Breast epithelium (tissue), 4 donors: ENCODE data around the gene CRYBG1. TPM values are rescaled to one million over a fixed set of nuclear protein-coding genes. Genes with fewer than 3 reads are reported as not detected.
"Not testable (repeated sequence)": the region's sequence is repeated elsewhere in the genome, so short reads cannot be mapped to it uniquely, and the experiment has no call there.

Experiments used
- DNase-seq, 2 donors: peaks; one replicate each; pipeline ENCODE4 v3.0.0-alpha.2; 2019; ENCODE audit warnings: low spot score in 2 of 2
- H3K27ac ChIP-seq, 2 donors: fragments of 200-600 bp; sonication (generic) in 1 of 2; one replicate each; pipeline ENCODE4 v1.5.1; 2016 to 2019; ENCODE audit warnings: mild to moderate bottlenecking in 1 of 2
- H3K27me3 ChIP-seq, 2 donors: fragments of 200-600 bp; sonication (generic) in 1 of 2; one replicate each; pipeline versions ENCODE4 v1.5.1 to v1.6.0; 2017 to 2019; ENCODE audit warnings: control low read depth in 1 of 2, mild to moderate bottlenecking in 1 of 2
- H3K36me3 ChIP-seq: fragments of 200-600 bp; one replicate; pipeline ENCODE4 v1.5.1; 2019
- H3K4me1 ChIP-seq, 2 donors: fragments of 200-600 bp; sonication (generic); one replicate each; pipeline ENCODE4 v1.5.1; 2016 to 2019; ENCODE audit warnings: control low read depth in 1 of 2
- H3K4me3 ChIP-seq, 3 donors: fragments of 200-600 bp; sonication (generic); 1 replicate in 2 of 3; 2 replicates in 1 of 3; pipeline ENCODE4 v1.5.1; 2016 to 2019; ENCODE audit warnings: mild to moderate bottlenecking in 3 of 3, moderate library complexity in 2 of 3
- H3K9me3 ChIP-seq, 2 donors: fragments of 200-600 bp; sonication (generic) in 1 of 2; one replicate each; pipeline ENCODE4 v1.5.1; 2016 to 2019; ENCODE audit warnings: control low read depth in 1 of 2
- CTCF ChIP-seq, 3 donors: fragments of 450-650 bp; IDR thresholded peaks; one replicate each; pipeline ENCODE4 v1.5.1; 2016 to 2017; ENCODE audit warnings: antibody characterized with exemption in 3 of 3, mild to moderate bottlenecking in 3 of 3, moderate library complexity in 3 of 3
- POLR2A ChIP-seq: fragments of 450-650 bp; IDR thresholded peaks from one replicate; pipeline ENCODE4 v1.6.1; 2016; ENCODE audit warnings: antibody characterized with exemption, mild to moderate bottlenecking, moderate library complexity
- POLR2AphosphoS5 ChIP-seq, 3 donors: sonication (generic); formaldehyde crosslinking; IDR thresholded peaks; one replicate each; pipeline ENCODE4 v1.6.1; 2017; ENCODE audit warnings: antibody characterized with exemption in 3 of 3
- intact Hi-C: fragments of 100-400 bp; cut with DNase I; formaldehyde crosslinking; loops from one replicate; pipeline ENCODE4 v1.15.1; 2023; ENCODE audit warnings: low total_unique reads
- total RNA-seq, 3 donors: library from RNA; depleted of rRNA; stranded (reverse); fragments of >200 nt; gene quantifications; one replicate each; pipeline ENCODE4 v1.1.0, GENCODE V29; 2016

CRYBG1 gene
- total RNA-seq, 3 donors from 2014 or later, result 30.9 to 142 (median 38.3) TPM

DNA sequence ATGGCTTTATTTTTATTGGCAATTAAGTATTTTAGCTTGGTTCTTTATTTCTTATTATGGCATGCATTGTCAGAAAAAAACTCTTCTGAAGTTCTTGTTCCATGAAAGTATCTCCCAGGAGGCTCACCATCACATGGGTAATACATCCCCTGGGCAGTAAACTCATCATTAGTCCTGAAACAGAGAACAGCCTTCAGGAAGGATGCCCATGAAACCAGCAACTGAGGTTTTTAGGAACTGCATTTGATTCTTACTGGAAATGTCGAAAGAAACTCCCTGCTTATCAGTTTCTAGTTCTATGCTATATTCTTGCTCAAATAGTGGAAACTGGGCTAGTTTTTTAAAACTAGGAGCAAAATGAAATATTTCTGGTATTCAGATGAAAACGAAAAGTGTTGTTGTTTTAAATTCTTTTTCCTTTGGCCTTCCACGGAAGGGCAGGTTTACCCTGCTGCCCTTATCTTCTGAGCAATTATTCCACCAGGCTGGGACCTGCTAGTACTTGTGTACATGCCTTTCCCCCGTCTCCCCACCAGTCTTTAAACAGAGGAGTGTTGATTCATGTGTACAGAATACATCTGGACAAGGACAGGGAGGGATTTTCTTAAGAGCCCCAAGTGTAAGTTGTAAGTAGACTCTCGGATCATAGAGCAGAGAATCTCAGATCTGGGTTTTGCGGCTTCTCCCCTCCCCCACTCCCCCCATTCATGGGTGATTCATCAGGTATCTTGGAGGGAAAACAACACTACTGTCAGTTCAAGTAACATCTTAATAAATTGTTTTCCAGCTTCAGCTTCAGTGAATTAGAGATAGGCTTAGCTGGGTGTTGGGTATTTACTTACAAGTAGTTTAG, 187.3 kb downstream of the CRYBG1 start:
- no peaks in the 10 kb centered on the region for H3K9me3 ChIP-seq
- H3K4me3 ChIP-seq, result no peak overlapping the region
- no peaks in the 10 kb centered on the region for H3K27me3 ChIP-seq
- intact Hi-C loops, result no loop called here
- H3K36me3 ChIP-seq, result no peaks in the 10 kb centered on the region
- peaks cover 0 to 3% of the 10 kb centered on the region in 2 donors for H3K4me1 ChIP-seq
- peak overlapping the region; percentile 76 to 78 for H3K27ac ChIP-seq
- no peak for DNase-seq
- no peak for TF ChIP-seq CTCF (IDR thresholded peaks at IDR 0.05)
- no peak for TF ChIP-seq POLR2AphosphoS5 (IDR thresholded peaks at IDR 0.05)
- no peak for TF ChIP-seq POLR2A

GRCh38 chr6:106548926-106549455, 188.5 kb downstream of the CRYBG1 start:
- intact Hi-C loops, H3K36me3 ChIP-seq, DNase-seq, H3K9me3 ChIP-seq, H3K4me3 ChIP-seq, H3K4me1 ChIP-seq, H3K27me3 ChIP-seq: not testable (repeated sequence)
- peak overlapping the region in 1 of 2 donors; percentile 4 for H3K27ac ChIP-seq

GRCh38 chr6:106549521-106549920, 189.0 kb downstream of the CRYBG1 start:
- no peak for TF ChIP-seq POLR2A
- no peak overlapping the region for H3K4me3 ChIP-seq
- peak overlapping the region in 1 of 2 donors; percentile 4 for H3K27ac ChIP-seq
- H3K36me3 ChIP-seq, result no peaks in the 10 kb centered on the region
- DNase-seq, result no peak
- no peaks in the 10 kb centered on the region for H3K9me3 ChIP-seq
- H3K27me3 ChIP-seq, result no peaks in the 10 kb centered on the region
- intact Hi-C loops, result no loop called here
- peaks cover 0 to 3% of the 10 kb centered on the region in 2 donors for H3K4me1 ChIP-seq

DNA sequence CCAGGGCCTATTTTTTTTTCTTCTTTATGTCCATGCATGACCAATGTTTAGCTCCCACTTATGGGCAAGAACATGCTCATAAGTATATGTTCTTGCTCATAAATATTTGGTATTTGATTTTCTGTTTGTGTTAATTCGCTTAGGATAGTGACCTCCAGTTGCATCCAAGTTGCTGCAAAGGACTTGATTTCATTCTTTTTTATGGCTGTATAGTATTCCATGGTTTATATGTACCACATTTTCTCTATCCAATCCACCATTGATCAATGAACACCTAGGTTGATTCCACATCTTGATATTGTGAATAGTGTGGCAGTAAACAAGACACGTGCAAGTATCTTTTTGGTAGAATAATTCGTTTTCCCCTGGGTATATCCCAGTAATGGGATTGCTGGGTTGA, 190.6 kb downstream of the CRYBG1 start:
- Histone ChIP-seq H3K4me3 (no peak overlapping the region), H3K27me3 (no peaks in the 10 kb centered on the region), H3K9me3 (no peaks in the 10 kb centered on the region), H3K36me3 (no peaks in the 10 kb centered on the region), H3K27ac (no peak overlapping the region), H3K4me1 (no peaks in the 10 kb centered on the region)
- TF ChIP-seq POLR2A (no peak), CTCF (IDR thresholded peaks at IDR 0.05) (no peak), POLR2AphosphoS5 (IDR thresholded peaks at IDR 0.05) (no peak)
- DNase-seq, result no peak
- intact Hi-C loops, result no loop called here

DNA sequence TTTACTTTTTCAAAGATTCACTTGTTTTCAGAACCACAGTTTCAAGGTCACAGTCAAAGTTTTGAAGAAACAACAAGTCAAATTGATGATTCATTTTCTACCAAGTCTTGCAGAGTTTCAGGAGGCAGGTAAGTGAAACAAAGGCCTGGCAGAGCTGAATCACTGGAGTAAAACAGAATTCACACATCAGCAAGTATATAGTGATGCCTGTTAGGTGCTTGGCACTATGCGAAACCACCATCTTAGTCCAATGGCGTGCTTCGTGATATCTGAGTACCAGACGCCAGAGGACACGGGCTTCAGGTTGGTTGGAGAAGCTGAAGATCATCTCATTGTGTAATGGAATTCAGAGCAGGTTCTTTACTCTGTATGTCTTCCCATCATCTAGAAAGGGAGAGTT, 192.9 kb downstream of the CRYBG1 start:
- intact Hi-C loops, result no loop called here
- no peak for TF ChIP-seq CTCF (IDR thresholded peaks at IDR 0.05)
- TF ChIP-seq POLR2AphosphoS5 (IDR thresholded peaks at IDR 0.05), result no peak
- no peak for TF ChIP-seq POLR2A
- Histone ChIP-seq H3K4me3 (no peak overlapping the region), H3K9me3 (no peaks in the 10 kb centered on the region), H3K27me3 (no peaks in the 10 kb centered on the region), H3K4me1 (no peaks in the 10 kb centered on the region), H3K27ac (no peak overlapping the region), H3K36me3 (no peaks in the 10 kb centered on the region)
- DNase-seq, result no peak

DNA sequence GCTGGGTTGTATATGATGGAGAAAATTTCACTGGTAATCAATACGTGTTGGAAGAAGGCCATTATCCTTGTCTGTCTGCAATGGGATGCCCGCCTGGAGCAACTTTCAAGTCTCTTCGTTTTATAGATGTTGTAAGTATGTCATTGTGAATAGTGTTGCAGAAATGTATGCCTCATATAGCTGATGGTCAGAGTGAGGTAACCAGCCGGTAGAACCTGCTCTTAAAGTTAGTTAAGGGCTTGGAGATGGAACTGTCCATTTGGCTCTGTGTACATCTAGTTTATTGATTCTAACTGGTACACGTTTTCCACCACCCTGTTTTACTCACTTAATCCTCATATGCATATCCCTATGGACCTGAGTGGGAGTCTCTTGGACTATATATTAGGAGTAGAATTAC, 195.2 kb downstream of the CRYBG1 start:
- TF ChIP-seq POLR2AphosphoS5 (IDR thresholded peaks at IDR 0.05), result no peak
- no peak for TF ChIP-seq POLR2A
- TF ChIP-seq CTCF (IDR thresholded peaks at IDR 0.05), result no peak
- intact Hi-C loops, result no loop called here
- H3K9me3 ChIP-seq, result no peaks in the 10 kb centered on the region
- no peak for DNase-seq
- H3K36me3 ChIP-seq, result no peaks in the 10 kb centered on the region
- no peaks in the 10 kb centered on the region for H3K27me3 ChIP-seq
- no peak overlapping the region for H3K27ac ChIP-seq
- no peak overlapping the region for H3K4me3 ChIP-seq
- no peaks in the 10 kb centered on the region for H3K4me1 ChIP-seq
